Ovary (tissue), 9 donors: ENCODE measurements around the gene TTC7B. TPM values are rescaled to one million over a fixed set of nuclear protein-coding genes. Genes with fewer than 3 reads are reported as not detected.

ENCODE experiments used
- DNase-seq, 5 donors: peaks; one replicate each; pipeline ENCODE4 v3.0.0-alpha.2; 2019 to 2020
- H3K27ac ChIP-seq, 2 donors: fragments of 200-600 bp; one replicate each; pipeline versions ENCODE4 v1.5.1 to v1.8.0; 2019 to 2022
- H3K27me3 ChIP-seq: fragments of 200-600 bp; one replicate; pipeline ENCODE4 v1.8.0; 2022
- H3K36me3 ChIP-seq: fragments of 200-600 bp; sonication (generic); one replicate; pipeline ENCODE4 v1.5.1; 2019
- H3K4me1 ChIP-seq: one replicate; pipeline ENCODE4 v1.8.1; 2013; ENCODE audit warnings: mild to moderate bottlenecking, moderate library complexity; ENCODE audit not compliant: insufficient read depth
- H3K4me3 ChIP-seq: fragments of 200-600 bp; sonication (generic); one replicate; pipeline ENCODE4 v1.5.1; 2017
- H3K9me3 ChIP-seq, 2 donors: fragments of 200-600 bp in 1 of 2; sonication (generic) in 1 of 2; one replicate each; pipeline versions ENCODE4 v1.5.1 to v1.8.1; 2013 to 2019; ENCODE audit warnings: mild to moderate bottlenecking in 1 of 2, moderate library complexity in 1 of 2
- EP300 ChIP-seq: sonication (generic); formaldehyde crosslinking; IDR thresholded peaks from one replicate; pipeline ENCODE4 v1.6.1; 2017; ENCODE audit warnings: antibody characterized with exemption
- POLR2A ChIP-seq: fragments of 450-650 bp; IDR thresholded peaks from one replicate; pipeline ENCODE4 v1.6.1; 2017; ENCODE audit warnings: antibody characterized with exemption, mild to moderate bottlenecking, moderate library complexity
- WGBS, 3 donors: extraction: QIAGEN DNeasy Blood & Tissue Kit in 1 of 3; methylation state at CpG; one replicate each; pipeline versions ENCODE4 v1.1.5 to v1.1.7; 2013 to 2017; 5-methylcytosine and 5-hydroxymethylcytosine counted together
- intact Hi-C, 4 donors: fragments of 100-400 bp; cut with DNase I; formaldehyde crosslinking; loops; one replicate each; pipeline versions ENCODE4 v1.11.0 to v1.15.1; 2022 to 2023
- polyA plus RNA-seq, 2 donors: library from polyadenylated mRNA; stranded (reverse); fragments of 200-250 nt in 1 of 2; fragments of 350-450 nt in 1 of 2; fragmentation: Illumina TruSeq in 1 of 2; extraction: RNeasy Lipid Tissue Mini Kit (QIAGEN cat#74804) in 1 of 2; gene quantifications; one replicate each; pipeline ENCODE4 v1.2.3, GENCODE V29; 2013 to 2014
- total RNA-seq, 7 donors: library from RNA; depleted of rRNA in 2 of 7; stranded (reverse); fragments of >200 nt in 2 of 7; fragmentation: NEBNext Ultra II Directional in 3 of 7; extraction: Animal tissue kit (Norgen Biotek cat#: 25700) in 3 of 7; gene quantifications; one replicate each; pipeline versions ENCODE4 v1.1.0 to v1.2.4, GENCODE V29; 2016 to 2023
- TF ChIP-seq, protein P1 (sequence below), 3 donors: fragments of 450-650 bp in 2 of 3; fragments of 200-600 bp in 1 of 3; IDR thresholded peaks; one replicate each; pipeline versions ENCODE4 v1.5.1 to v1.8.0; 2016 to 2022; ENCODE audit warnings: antibody characterized with exemption in 3 of 3, mild to moderate bottlenecking in 1 of 3
- donor health status: DM: no; HTN: no; CAD: no; lungs with moderate emphysema.
- donor health status: DM: no; HTN: no; CAD: no.
- donor health status: Bipolar disorder and iron deficiency.
- donor health status: DM: yes; HTN: yes; CAD: no.
- donor health status: DM: no; HTN: no; CAD: no.
- donor health status: DM: yes; HTN: yes; CAD: no.

Gene TTC7B
- total and polyA plus RNA-seq, 9 donors: 18.2 to 39.5 (median 34.2) TPM

DNA sequence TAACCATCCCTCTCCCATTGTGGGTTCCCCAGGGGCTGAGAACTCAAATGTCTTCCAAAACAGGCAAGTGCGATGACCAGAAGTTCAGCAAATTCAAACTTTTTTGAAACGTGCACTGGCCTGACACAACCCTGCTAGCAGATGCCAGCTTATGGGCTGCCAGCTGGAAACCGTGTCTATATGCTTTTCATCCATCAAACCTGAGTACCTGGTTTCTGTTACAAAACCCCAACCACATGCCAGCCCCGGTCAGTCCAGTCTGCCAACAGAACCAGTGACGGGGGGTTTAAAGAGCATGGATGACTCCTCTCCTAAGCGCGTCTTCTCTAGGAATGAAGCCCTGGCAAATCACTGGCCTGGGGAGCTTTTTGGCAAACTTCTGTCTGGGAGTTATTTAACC lies 189.7 kb downstream of the TTC7B start:
- H3K4me1 ChIP-seq: peaks cover 11% of the 10 kb centered on the region
- no peaks in the 10 kb centered on the region for H3K9me3 ChIP-seq
- H3K36me3 ChIP-seq: no peaks in the 10 kb centered on the region
- TF ChIP-seq, protein P1, sequence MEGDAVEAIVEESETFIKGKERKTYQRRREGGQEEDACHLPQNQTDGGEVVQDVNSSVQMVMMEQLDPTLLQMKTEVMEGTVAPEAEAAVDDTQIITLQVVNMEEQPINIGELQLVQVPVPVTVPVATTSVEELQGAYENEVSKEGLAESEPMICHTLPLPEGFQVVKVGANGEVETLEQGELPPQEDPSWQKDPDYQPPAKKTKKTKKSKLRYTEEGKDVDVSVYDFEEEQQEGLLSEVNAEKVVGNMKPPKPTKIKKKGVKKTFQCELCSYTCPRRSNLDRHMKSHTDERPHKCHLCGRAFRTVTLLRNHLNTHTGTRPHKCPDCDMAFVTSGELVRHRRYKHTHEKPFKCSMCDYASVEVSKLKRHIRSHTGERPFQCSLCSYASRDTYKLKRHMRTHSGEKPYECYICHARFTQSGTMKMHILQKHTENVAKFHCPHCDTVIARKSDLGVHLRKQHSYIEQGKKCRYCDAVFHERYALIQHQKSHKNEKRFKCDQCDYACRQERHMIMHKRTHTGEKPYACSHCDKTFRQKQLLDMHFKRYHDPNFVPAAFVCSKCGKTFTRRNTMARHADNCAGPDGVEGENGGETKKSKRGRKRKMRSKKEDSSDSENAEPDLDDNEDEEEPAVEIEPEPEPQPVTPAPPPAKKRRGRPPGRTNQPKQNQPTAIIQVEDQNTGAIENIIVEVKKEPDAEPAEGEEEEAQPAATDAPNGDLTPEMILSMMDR (IDR thresholded peaks at IDR 0.05): no peak
- TF ChIP-seq EP300: no peak
- TF ChIP-seq POLR2A: no peak
- no peaks in the 10 kb centered on the region for H3K27me3 ChIP-seq
- no peak for DNase-seq
- H3K4me3 ChIP-seq: no peak overlapping the region
- intact Hi-C loops: no loop called here
- H3K27ac ChIP-seq: no peak overlapping the region
- 85 to 95% (median 93%) methylated on average over 7 of the region's 7 CpGs for WGBS, 3 donors

DNA sequence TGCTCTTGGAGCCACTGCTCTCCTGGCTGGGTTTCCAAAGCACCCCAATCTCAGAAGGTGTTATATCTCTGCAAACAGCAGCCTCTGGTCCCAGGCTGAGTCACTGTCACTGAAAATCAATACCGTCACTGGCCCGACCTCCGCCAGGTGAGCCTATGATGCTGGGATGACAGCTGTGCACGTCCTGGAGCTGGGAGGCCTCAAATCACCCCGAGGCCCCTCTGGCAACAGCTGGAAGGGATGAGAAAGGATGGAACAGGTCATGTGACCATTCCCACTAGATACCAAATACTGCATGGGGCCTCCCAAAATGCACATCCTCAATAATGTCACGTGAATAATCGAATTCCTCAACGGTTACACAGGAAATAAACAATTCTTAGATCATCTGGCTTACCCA lies 190.8 kb downstream of the TTC7B start:
- H3K9me3 ChIP-seq: no peaks in the 10 kb centered on the region
- H3K36me3 ChIP-seq: no peaks in the 10 kb centered on the region
- H3K27ac ChIP-seq: no peak overlapping the region
- TF ChIP-seq EP300: no peak
- TF ChIP-seq, protein P1 (IDR thresholded peaks at IDR 0.05): no peak
- no peak for TF ChIP-seq POLR2A
- no peak overlapping the region for H3K4me3 ChIP-seq
- no peaks in the 10 kb centered on the region for H3K27me3 ChIP-seq
- intact Hi-C loops: no loop called here
- WGBS, 3 donors: 87 to 92% (median 90%) methylated on average over 8 of the region's 8 CpGs
- peaks cover 11% of the 10 kb centered on the region for H3K4me1 ChIP-seq
- no peak for DNase-seq

DNA sequence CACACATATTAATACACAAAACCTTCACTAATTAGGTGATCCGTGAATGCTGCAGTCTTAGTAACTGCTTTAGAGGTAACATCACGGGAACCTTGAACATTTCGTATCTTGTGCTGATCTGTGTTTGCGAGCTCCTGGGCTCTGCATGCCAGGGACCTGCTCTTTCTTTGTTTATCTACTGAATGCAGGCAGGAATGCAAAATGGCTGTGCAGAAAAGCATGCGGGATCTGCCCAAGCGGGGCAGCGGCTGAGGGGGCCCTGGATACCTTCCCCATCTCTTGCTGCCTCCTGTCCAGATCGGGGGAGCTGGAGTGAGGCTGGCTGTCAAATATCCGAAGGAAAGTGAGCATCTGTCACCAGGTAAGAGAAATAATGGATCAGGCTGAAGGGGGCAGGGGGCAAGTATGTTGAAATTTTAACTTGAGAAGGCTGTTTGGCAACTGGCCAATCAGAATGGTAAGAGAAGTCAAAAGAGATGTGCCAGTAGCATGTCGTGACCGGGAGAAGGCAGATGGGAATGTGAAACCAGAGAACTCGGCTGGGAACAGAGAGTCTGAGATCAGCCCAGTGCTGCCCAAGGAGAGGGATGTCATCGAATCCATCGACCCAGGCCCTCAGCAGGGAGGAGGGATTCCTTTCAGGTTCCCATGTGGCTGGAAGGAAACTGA lies 191.4 kb downstream of the TTC7B start:
- no peak overlapping the region for H3K4me3 ChIP-seq
- H3K4me1 ChIP-seq: peaks cover 11% of the 10 kb centered on the region
- H3K27ac ChIP-seq: no peak overlapping the region
- no peaks in the 10 kb centered on the region for H3K9me3 ChIP-seq
- WGBS, 3 donors: 55 to 75% (median 56%) methylated on average over 14 of the region's 14 CpGs
- TF ChIP-seq, protein P1 (IDR thresholded peaks at IDR 0.05): no peak
- TF ChIP-seq POLR2A (no peak), EP300 (no peak)
- H3K27me3 ChIP-seq: no peaks in the 10 kb centered on the region
- no peak for DNase-seq
- intact Hi-C loops: no loop called here
- H3K36me3 ChIP-seq: no peaks in the 10 kb centered on the region

DNA sequence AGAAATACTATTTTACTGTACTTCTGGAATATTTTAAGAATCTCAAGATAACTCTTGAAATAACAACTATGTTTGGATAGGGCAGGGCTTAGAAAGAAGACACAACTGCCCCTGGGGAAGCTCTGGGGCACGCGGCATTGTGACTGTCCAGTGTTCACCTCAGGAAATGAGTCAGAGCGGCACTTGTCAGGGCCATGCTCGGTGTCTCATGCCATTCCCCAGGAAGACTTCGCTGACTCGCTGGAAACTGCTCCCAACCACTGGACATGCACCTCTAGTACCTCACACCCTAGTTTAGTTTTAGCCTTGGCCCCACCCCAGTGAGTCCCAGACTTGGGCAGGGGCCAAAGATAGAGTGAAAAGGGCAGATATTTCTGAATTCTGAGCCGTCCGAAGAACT lies 192.0 kb downstream of the TTC7B start:
- Histone ChIP-seq H3K4me3 (no peak overlapping the region), H3K36me3 (no peaks in the 10 kb centered on the region), H3K27me3 (no peaks in the 10 kb centered on the region), H3K4me1 (peaks cover 11% of the 10 kb centered on the region), H3K27ac (no peak overlapping the region), H3K9me3 (no peaks in the 10 kb centered on the region)
- intact Hi-C loops: no loop called here
- DNase-seq: peak in 1 of 5 donors; percentile 48
- TF ChIP-seq, protein P1 (IDR thresholded peaks at IDR 0.05): no peak
- TF ChIP-seq POLR2A: no peak
- no peak for TF ChIP-seq EP300
- 32 to 57% (median 38%) methylated on average over 8 of the region's 8 CpGs for WGBS, 3 donors
